Measurements from ENCODE around the gene APPBP2. TPM values are rescaled to one million over a fixed set of nuclear protein-coding genes. Genes with fewer than 3 reads are reported as not detected.

The APPBP2 gene
- total RNA-seq, 1 experiment from 2014 or later: 32.5 TPM

GRCh38 chr17:60481604-60482003 lies 44.4 kb downstream of the APPBP2 start:
- CTCF ChIA-PET: no interaction called here
- H3K4me2 ChIP-seq: no peak overlapping the region
- no peak overlapping the region for H2AFZ ChIP-seq

GRCh38 chr17:60473788-60474187 lies 52.3 kb downstream of the APPBP2 start:
- CTCF ChIA-PET: no interaction called here
- POLR2A ChIA-PET (ENCODE audit: unreplicated experiment): no interaction called here
- peaks cover 7% of the 10 kb centered on the region; the same call in 1 of the 2 replicates for H3F3A ChIP-seq (ENCODE audit: insufficient read depth, low read depth)
- no peak overlapping the region for H3K4me2 ChIP-seq
- no TSS peak for BruUV-seq (replicated peaks)
- intact Hi-C loops (cut with micrococcal nuclease; ENCODE audit: unreplicated experiment): no loop called here
- H3K9me2 ChIP-seq (ENCODE audit: insufficient read depth): no peaks in the 10 kb centered on the region
- TF ChIP-seq CTCF (conservative IDR thresholded peaks at IDR 0.05) (no peak), EZH2 (IDR thresholded peaks at IDR 0.05; ENCODE audit: low read depth) (no peak)
- DNase-seq: no peak
- peaks cover 38% of the 10 kb centered on the region for H3K36me3 ChIP-seq (ENCODE audit: low read depth)
- no peak overlapping the region; the same call in 1 of the 2 replicates for H3K27ac ChIP-seq
- H3K4me1 ChIP-seq (replicated peaks; ENCODE audit: insufficient read depth): peaks cover 11% of the 10 kb centered on the region
- no peaks in the 10 kb centered on the region; the same call in 1 of the 2 replicates for H3K9me3 ChIP-seq (ENCODE audit: insufficient read depth, low read depth)
- no peaks in the 10 kb centered on the region for H4K20me1 ChIP-seq (ENCODE audit: insufficient read depth)
- no peaks in the 10 kb centered on the region for H3K27me3 ChIP-seq (ENCODE audit: insufficient read depth, low read depth)
- H3K4me3 ChIP-seq: no peak overlapping the region
- no peak overlapping the region for H2AFZ ChIP-seq
- no peaks in the 10 kb centered on the region for H3K79me2 ChIP-seq (ENCODE audit: low read depth)

More at GRCh38 chr17:60481604-60482003, 44.4 kb downstream of the APPBP2 start:
- Histone ChIP-seq H3K4me3 (no peak overlapping the region), H3K27me3 (ENCODE audit: insufficient read depth, low read depth) (no peaks in the 10 kb centered on the region), H4K20me1 (ENCODE audit: insufficient read depth) (no peaks in the 10 kb centered on the region; the same call in 1 of the 2 replicates), H3K27ac (no peak overlapping the region), H3K4me1 (replicated peaks; ENCODE audit: insufficient read depth) (no peaks in the 10 kb centered on the region), H3K79me2 (ENCODE audit: low read depth) (no peaks in the 10 kb centered on the region), H3F3A (ENCODE audit: insufficient read depth, low read depth) (peaks cover 9% of the 10 kb centered on the region; the same call in 1 of the 2 replicates), H3K9me2 (ENCODE audit: insufficient read depth) (no peaks in the 10 kb centered on the region), H3K9me3 (ENCODE audit: insufficient read depth, low read depth) (peaks cover 10% of the 10 kb centered on the region), H3K36me3 (ENCODE audit: low read depth) (peaks cover 18% of the 10 kb centered on the region; the same call in 1 of the 2 replicates)
- no peak for DNase-seq
- BruUV-seq (replicated peaks): no TSS peak
- intact Hi-C loops (cut with micrococcal nuclease; ENCODE audit: unreplicated experiment): no loop called here
- TF ChIP-seq CTCF (conservative IDR thresholded peaks at IDR 0.05) (no peak), EZH2 (IDR thresholded peaks at IDR 0.05; ENCODE audit: low read depth) (no peak)
- POLR2A ChIA-PET (ENCODE audit: unreplicated experiment): no interaction called here

- BruUV-seq (replicated peaks): no TSS peak
- CTCF ChIA-PET: no interaction called here
- intact Hi-C loops (cut with micrococcal nuclease; ENCODE audit: unreplicated experiment): no loop called here
Observed at GRCh38 chr17:60472449-60472848, 53.6 kb downstream of the APPBP2 start.

More at GRCh38 chr17:60472449-60472848, 53.6 kb downstream of the APPBP2 start:
- no peak for DNase-seq
- Histone ChIP-seq H3K9me2 (ENCODE audit: insufficient read depth) (no peaks in the 10 kb centered on the region), H3F3A (ENCODE audit: insufficient read depth, low read depth) (no peaks in the 10 kb centered on the region), H4K20me1 (ENCODE audit: insufficient read depth) (no peaks in the 10 kb centered on the region), H3K4me2 (no peak overlapping the region), H2AFZ (no peak overlapping the region), H3K36me3 (ENCODE audit: low read depth) (peaks cover 48% of the 10 kb centered on the region), H3K4me3 (no peak overlapping the region), H3K9me3 (ENCODE audit: insufficient read depth, low read depth) (no peaks in the 10 kb centered on the region; the same call in 1 of the 2 replicates), H3K79me2 (ENCODE audit: low read depth) (no peaks in the 10 kb centered on the region), H3K27me3 (ENCODE audit: insufficient read depth, low read depth) (no peaks in the 10 kb centered on the region), H3K4me1 (replicated peaks; ENCODE audit: insufficient read depth) (peaks cover 11% of the 10 kb centered on the region), H3K27ac (no peak overlapping the region)
- TF ChIP-seq EZH2 (IDR thresholded peaks at IDR 0.05; ENCODE audit: low read depth) (no peak), CTCF (conservative IDR thresholded peaks at IDR 0.05) (no peak)
- POLR2A ChIA-PET (ENCODE audit: unreplicated experiment): interaction anchor here (0.6 kb wide), 1 partner anchor 127 kb away, joined by 5 read pairs; no protein-coding TSS in a partner anchor

Measured in PC-9 (cell line).